IPS-18a (cell line): Measurements from ENCODE around the gene CAAP1.
A peak's percentile ranks its signal among the peaks of the same experiment; 100 is the strongest.
"Not testable (repeated sequence)": the region's sequence is repeated elsewhere in the genome, so short reads cannot be mapped to it uniquely, and the experiment has no call there.

Experiments
- H3K27ac ChIP-seq: one replicate; pipeline ENCODE4 v1.5.1; 2013; ENCODE audit warnings: low read length
- H3K27me3 ChIP-seq: one replicate; pipeline ENCODE4 v1.6.1; 2013; ENCODE audit warnings: mild to moderate bottlenecking, low read length; ENCODE audit not compliant: control insufficient read depth, insufficient read depth
- H3K36me3 ChIP-seq: one replicate; pipeline ENCODE4 v1.6.1; 2013; ENCODE audit warnings: low read depth, low read length; ENCODE audit not compliant: control insufficient read depth
- H3K4me1 ChIP-seq: one replicate; pipeline ENCODE4 v1.6.1; 2013; ENCODE audit warnings: low read depth, low read length; ENCODE audit not compliant: control insufficient read depth
- H3K4me3 ChIP-seq: one replicate; pipeline ENCODE4 v1.5.1; 2013; ENCODE audit warnings: low read length
- H3K9ac ChIP-seq: one replicate; pipeline ENCODE4 v1.6.1; 2013; ENCODE audit warnings: mild to moderate bottlenecking, low read length, moderate library complexity
- H3K9me3 ChIP-seq: one replicate; pipeline ENCODE4 v1.6.1; 2013; ENCODE audit warnings: low read depth, low read length; ENCODE audit not compliant: control insufficient read depth

The CAAP1 gene

DNA sequence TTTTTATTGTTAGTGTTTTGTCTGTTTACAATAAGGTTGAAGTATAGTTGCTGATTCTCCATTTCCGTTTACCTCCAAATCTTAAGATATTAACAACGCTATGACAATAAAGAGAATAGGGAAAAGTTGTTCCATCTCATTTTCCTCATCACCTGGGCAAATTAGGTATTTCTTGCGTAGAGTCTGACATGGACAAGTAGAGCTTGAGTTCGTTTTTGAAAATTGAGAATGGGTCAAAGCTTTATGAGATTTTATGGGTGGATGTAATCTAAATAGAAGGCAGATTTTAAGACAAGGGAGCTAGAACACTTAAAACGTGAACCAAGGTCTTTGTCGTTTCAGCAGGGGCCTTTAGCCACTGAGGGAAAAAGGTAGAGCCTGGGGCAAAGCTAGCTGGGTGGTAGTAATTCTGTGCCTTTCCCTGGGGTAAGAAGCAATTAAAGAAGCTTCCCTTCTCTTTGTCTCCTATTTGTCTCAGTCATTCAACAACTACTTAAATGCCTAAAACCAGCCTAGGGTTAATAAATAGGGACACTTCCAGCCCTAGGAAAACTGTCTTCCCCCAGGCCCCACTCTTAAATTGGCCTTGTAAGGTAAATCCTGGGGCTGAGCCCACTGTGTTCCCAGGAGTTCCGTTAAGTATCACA is 551 bp upstream of the CAAP1 start:
- Histone ChIP-seq H3K36me3 (no peaks in the 10 kb centered on the region), H3K4me3 (peak overlapping the region; percentile 99), H3K9me3 (no peaks in the 10 kb centered on the region), H3K9ac (peak overlapping the region; percentile 96), H3K27me3 (no peaks in the 10 kb centered on the region), H3K4me1 (peaks cover 7% of the 10 kb centered on the region), H3K27ac (peak overlapping the region; percentile 74)

- Histone ChIP-seq H3K36me3 (peaks cover 4% of the 10 kb centered on the region), H3K27me3 (no peaks in the 10 kb centered on the region), H3K4me3 (peak overlapping the region; percentile 99), H3K9me3 (no peaks in the 10 kb centered on the region), H3K27ac (peak overlapping the region; percentile 74), H3K9ac (peak overlapping the region; percentile 96), H3K4me1 (peaks cover 7% of the 10 kb centered on the region)
Measured at GRCh38 chr9:26891726-26892125, 876 bp downstream of the CAAP1 start.

GRCh38 chr9:26888271-26888670 is 4.3 kb downstream of the CAAP1 start:
- H3K27ac ChIP-seq = no peak overlapping the region
- H3K36me3 ChIP-seq = peaks cover 26% of the 10 kb centered on the region
- H3K27me3 ChIP-seq = no peaks in the 10 kb centered on the region
- peaks cover 1% of the 10 kb centered on the region for H3K9me3 ChIP-seq
- peaks cover 7% of the 10 kb centered on the region for H3K4me1 ChIP-seq
- no peak overlapping the region for H3K4me3 ChIP-seq
- no peak overlapping the region for H3K9ac ChIP-seq

DNA sequence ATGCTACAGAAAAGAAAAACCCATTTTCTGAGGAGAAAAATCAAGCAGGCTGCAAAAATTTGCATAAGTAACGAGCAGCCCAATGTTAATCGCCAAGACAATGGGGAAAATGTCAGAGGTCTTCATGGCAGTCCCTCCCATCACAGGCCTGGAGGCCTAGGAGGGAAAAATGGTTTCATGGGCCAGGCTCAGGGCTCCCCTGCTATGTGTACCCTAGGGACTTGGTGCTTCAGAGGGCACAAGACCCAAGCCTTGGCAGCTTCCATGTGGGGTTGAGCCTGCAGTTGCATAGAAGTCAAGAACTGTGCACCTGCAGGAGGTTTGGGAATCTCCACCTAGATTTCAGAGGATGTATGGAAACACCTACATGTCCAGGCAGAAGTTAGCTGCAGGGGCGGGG is 10.4 kb downstream of the CAAP1 start:
- peaks cover 69% of the 10 kb centered on the region for H3K36me3 ChIP-seq
- H3K4me3 ChIP-seq = no peak overlapping the region
- H3K27me3 ChIP-seq = no peaks in the 10 kb centered on the region
- peaks cover 3% of the 10 kb centered on the region for H3K9me3 ChIP-seq
- no peak overlapping the region for H3K27ac ChIP-seq
- H3K9ac ChIP-seq = no peak overlapping the region
- no peaks in the 10 kb centered on the region for H3K4me1 ChIP-seq

- H3K36me3 ChIP-seq = peaks cover 58% of the 10 kb centered on the region
- no peaks in the 10 kb centered on the region for H3K4me1 ChIP-seq
- no peak overlapping the region for H3K9ac ChIP-seq
- H3K27me3 ChIP-seq = no peaks in the 10 kb centered on the region
- H3K4me3 ChIP-seq = no peak overlapping the region
- H3K27ac ChIP-seq = no peak overlapping the region
- peaks cover 3% of the 10 kb centered on the region for H3K9me3 ChIP-seq
Measured at GRCh38 chr9:26880262-26880661, 12.3 kb downstream of the CAAP1 start.

DNA sequence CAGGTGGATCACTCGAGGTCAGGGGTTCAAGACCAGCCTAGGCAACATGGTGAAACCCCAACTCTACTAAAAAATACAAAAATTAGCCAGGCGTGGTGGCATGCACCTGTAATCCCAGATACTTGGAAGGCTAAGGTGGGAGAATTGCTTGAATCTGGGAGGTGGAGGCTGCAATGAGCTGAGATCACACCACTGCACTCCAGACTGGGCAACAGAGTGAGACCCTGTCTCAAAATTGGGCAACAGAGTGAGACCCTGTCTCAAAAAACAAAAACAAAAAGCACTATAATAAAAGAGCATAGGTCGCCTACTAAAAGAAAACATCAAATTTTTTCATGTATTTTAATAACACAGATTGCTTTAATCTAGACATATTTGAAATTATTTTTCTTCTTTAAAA is 17.4 kb downstream of the CAAP1 start:
- H3K4me1 ChIP-seq, H3K27me3 ChIP-seq, H3K9me3 ChIP-seq, H3K27ac ChIP-seq, H3K4me3 ChIP-seq, H3K9ac ChIP-seq: not testable (repeated sequence)
- H3K36me3 ChIP-seq = peaks cover 18% of the 10 kb centered on the region

DNA sequence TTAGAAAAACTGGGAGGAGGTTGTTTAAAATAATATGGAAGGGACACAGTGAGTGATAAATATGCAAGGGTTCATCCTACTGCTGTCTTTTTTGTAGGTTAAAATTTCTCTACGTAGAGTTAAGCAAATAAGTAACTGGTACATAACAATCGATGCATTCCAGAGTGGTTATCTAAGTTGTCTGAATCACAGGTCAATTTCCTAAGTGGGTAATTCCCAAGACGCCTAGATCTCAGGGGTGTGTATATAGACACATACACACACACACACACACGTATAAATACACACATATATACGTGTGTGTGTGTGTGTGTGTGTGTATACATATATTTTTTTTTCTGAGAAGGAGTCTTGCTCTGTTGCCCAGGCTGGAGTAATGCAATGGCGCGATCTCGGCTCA is 22.3 kb downstream of the CAAP1 start:
- Histone ChIP-seq H3K27ac (no peak overlapping the region), H3K4me1 (no peaks in the 10 kb centered on the region), H3K36me3 (peaks cover 10% of the 10 kb centered on the region)

GRCh38 chr9:26863074-26863473 is 29.5 kb downstream of the CAAP1 start:
- Histone ChIP-seq H3K27ac (no peak overlapping the region), H3K36me3 (peaks cover 20% of the 10 kb centered on the region), H3K9ac (no peak overlapping the region), H3K9me3 (no peaks in the 10 kb centered on the region), H3K4me3 (no peak overlapping the region), H3K27me3 (no peaks in the 10 kb centered on the region), H3K4me1 (no peaks in the 10 kb centered on the region)

More for the DNA sequence above, 22.3 kb downstream of the CAAP1 start:
- Histone ChIP-seq H3K27me3 (no peaks in the 10 kb centered on the region), H3K4me3 (no peak overlapping the region), H3K9ac (no peak overlapping the region), H3K9me3 (no peaks in the 10 kb centered on the region)

- Histone ChIP-seq H3K4me1 (no peaks in the 10 kb centered on the region), H3K27ac (no peak overlapping the region), H3K27me3 (no peaks in the 10 kb centered on the region), H3K4me3 (no peak overlapping the region), H3K9me3 (no peaks in the 10 kb centered on the region), H3K36me3 (peaks cover 46% of the 10 kb centered on the region), H3K9ac (no peak overlapping the region)
Measured at GRCh38 chr9:26856413-26857032, 36.1 kb downstream of the CAAP1 start.

DNA sequence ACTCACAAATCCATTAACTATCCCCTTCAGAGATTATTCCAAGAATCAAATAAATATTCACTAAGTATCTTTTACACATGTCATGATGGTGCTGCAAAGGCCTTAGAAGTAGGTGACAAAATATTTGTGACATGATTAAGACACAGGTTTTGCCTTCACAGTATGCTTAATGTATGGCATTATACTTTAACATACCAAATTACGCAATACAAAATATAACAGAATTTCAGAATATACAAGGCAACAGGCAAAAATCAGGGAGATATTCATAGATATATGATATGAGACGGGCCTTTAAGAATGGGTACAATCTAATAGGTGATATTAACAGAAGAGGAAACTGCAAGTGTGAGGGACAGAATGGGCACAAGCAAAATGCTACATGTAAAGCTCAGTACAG is 41.6 kb downstream of the CAAP1 start:
- Histone ChIP-seq H3K27me3 (no peaks in the 10 kb centered on the region), H3K9me3 (no peaks in the 10 kb centered on the region), H3K27ac (no peak overlapping the region), H3K4me1 (no peaks in the 10 kb centered on the region), H3K4me3 (no peak overlapping the region), H3K9ac (no peak overlapping the region), H3K36me3 (peaks cover 48% of the 10 kb centered on the region)

- H3K36me3 ChIP-seq = no peaks in the 10 kb centered on the region
- no peaks in the 10 kb centered on the region for H3K9me3 ChIP-seq
- no peaks in the 10 kb centered on the region for H3K27me3 ChIP-seq
- H3K27ac ChIP-seq = no peak overlapping the region
- H3K4me3 ChIP-seq = no peak overlapping the region
- H3K9ac ChIP-seq = no peak overlapping the region
- peaks cover 3% of the 10 kb centered on the region for H3K4me1 ChIP-seq
Measured at GRCh38 chr9:26833792-26834191, 58.8 kb downstream of the CAAP1 start.

DNA sequence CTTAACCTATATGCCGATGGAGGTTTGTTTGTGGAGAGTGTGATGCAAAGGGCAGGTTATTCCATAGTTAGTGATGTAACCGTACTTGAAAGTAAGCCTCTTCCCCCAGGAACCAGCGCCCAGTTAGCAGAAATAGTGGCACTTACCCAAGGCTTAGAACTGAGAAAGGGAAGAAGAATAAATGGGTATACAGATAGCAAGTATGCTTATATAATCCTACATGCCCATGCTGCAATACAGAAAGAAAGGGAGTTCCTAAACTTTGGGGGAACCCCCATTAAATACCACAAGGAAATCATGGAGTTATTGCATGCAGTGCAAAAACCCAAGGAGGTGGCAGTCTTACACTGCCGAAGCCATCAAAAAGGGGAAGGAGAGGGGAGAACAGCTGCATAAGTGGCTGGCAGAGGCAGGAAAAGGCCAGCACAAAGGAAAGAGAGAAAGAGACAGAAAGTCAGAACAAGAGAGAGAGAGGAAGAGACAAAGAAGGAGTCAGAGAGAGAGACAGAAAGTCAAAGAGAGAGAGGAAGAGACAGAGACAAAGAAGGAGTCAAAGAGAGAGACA is 64.1 kb downstream of the CAAP1 start:
- not testable (repeated sequence) for H3K9ac ChIP-seq, H3K27me3 ChIP-seq, H3K27ac ChIP-seq, H3K36me3 ChIP-seq, H3K9me3 ChIP-seq, H3K4me1 ChIP-seq, H3K4me3 ChIP-seq
